HG03039 (cell line): ENCODE measurements around the gene ZBTB4.
"Not testable (repeated sequence)": the region's sequence is repeated elsewhere in the genome, so short reads cannot be mapped to it uniquely, and the experiment has no call there.

Experiments used
- ATAC-seq: cut with Tn5 transposase; IDR thresholded peaks from one replicate; pipeline ENCODE4 v1.9.1; 2021; ENCODE audit warnings: mild to moderate bottlenecking, moderate library complexity; ENCODE audit not compliant: unreplicated experiment

ZBTB4 gene

DNA sequence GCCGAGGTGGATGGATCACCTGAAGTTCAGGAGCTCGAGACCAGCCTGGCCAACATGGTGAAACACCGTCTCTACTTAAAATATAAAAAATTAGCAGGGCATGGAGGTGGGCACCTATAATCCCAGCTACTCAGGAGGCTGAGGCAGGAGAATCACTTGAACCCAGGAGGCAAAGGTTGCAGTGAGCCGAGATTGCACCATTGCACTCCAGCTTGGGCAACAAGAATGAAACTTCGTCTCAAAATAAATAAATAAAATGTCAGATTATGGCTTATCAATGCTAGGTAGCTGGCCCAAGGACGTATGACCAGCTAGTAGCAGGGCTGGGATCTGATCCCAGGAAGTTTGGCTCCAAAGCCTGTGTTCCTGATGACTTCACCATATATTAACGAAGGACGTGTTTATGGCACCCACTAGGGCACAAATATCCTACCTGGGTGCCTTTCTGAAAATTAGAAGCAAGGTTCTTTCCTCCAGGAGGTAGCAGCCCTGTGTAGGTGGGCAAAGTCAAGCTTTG lies 8.9 kb downstream of the ZBTB4 start:
- ATAC-seq, result not testable (repeated sequence)

- not testable (repeated sequence) for ATAC-seq
These were observed 9.6 kb downstream of the ZBTB4 start for GRCh38 chr17:7469843-7470242.

DNA sequence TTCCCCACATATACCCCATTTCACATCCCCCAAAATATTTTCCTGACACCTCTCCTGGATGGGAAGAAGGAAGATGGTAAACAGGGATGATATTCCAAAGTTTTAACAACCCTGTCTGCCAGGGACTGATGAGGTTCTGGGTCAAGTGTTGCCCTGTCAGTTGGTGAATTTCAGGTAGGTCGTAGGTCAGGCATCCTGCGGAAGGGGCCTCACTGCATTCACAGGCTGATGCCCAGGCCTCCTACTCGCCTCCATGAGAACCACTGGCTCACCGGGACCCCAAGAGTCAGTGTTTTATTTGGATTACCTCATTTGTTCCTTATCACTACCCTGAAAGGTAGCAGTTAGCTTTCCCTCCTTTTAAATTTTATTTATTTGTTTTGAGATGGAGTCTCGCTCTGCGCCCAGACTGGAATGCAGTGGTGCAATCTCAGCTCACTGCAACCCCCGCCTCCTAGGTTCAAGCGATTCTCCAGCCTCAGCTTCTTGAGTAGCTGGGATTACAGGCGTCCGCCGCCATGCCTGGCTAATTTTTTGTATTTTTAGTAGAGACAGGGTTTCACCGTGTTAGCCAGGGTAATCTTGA lies 10.5 kb downstream of the ZBTB4 start:
- ATAC-seq, result no peak

GRCh38 chr17:7468290-7468689 lies 11.1 kb downstream of the ZBTB4 start:
- ATAC-seq, result no peak

GRCh38 chr17:7467498-7467897 lies 11.9 kb downstream of the ZBTB4 start:
- no peak for ATAC-seq

DNA sequence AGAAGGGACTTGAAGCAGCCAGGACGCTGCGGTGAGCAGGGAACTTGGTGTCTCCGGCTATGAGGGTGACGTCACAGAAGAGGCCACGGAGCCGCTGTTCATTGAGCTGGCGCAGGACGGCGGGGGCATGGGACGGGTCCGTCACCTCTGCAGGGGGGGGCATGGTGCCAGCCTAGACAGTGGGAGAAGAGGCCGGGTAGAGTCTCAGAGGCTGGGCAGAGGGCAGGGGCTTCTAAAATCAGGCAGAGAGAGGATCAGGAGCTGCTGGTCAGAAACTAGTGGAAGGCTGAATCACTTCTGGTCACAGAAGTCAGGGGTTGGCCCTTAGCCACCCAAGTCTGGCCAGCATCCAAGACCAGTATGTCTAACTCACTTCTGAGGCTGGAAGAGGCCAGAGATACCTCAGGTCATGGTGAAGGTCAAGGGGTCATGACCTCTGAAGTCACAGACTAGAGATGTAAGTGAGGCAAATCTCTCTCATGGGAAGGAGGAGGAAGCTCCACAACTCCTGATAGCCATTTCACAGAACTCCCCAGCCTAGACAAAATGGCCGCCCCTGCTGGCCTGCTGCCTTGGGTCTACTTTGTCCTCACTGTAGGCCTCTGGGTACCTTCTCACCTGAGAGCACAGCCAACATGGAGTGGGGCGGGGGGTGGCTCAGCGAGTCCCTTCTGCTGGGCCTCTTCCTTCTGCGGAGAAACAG lies 12.6 kb downstream of the ZBTB4 start:
- no peak for ATAC-seq

- no peak for ATAC-seq
These were observed 13.2 kb downstream of the ZBTB4 start for GRCh38 chr17:7466318-7466638.

- no peak for ATAC-seq
These were observed 13.7 kb downstream of the ZBTB4 start for GRCh38 chr17:7465597-7466275.

- no peak for ATAC-seq
These were observed 15.3 kb downstream of the ZBTB4 start for GRCh38 chr17:7464081-7464480.

- ATAC-seq, result no peak
These were observed 16.0 kb downstream of the ZBTB4 start for GRCh38 chr17:7463372-7463846.

- ATAC-seq, result no peak
These were observed 16.7 kb downstream of the ZBTB4 start for GRCh38 chr17:7462474-7463371.

- no peak for ATAC-seq
These were observed 18.4 kb downstream of the ZBTB4 start for GRCh38 chr17:7460850-7461660.

- no peak for ATAC-seq
These were observed 19.4 kb downstream of the ZBTB4 start for GRCh38 chr17:7459961-7460545.

GRCh38 chr17:7448461-7448860 lies 31.0 kb downstream of the ZBTB4 start:
- ATAC-seq, result no peak

DNA sequence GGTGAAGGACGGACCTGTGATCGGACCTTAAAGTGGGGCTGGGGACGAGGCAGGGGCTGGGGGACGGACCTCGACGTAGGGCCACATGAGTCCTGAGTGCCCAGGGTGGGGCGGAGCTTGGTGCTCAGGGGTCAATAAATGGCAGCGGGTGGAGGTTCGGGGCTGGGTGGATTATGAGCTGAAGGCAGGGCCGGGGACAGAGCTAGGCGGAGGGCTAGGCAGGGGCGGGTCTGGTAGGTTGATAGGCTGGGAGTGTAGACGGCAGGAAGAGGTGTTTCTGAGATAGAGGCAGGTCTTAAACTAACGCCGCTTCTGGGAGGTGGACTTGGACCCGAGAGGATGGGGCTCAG lies 33.8 kb downstream of the ZBTB4 start:
- no peak for ATAC-seq

GRCh38 chr17:7444682-7445618 lies 34.5 kb downstream of the ZBTB4 start, which contains the start of gene CHRNB1:
CHRNB1 (plus strand) TSS chr17:7445061; CDS start chr17:7445128, 67 bp downstream.
- no peak for ATAC-seq

DNA sequence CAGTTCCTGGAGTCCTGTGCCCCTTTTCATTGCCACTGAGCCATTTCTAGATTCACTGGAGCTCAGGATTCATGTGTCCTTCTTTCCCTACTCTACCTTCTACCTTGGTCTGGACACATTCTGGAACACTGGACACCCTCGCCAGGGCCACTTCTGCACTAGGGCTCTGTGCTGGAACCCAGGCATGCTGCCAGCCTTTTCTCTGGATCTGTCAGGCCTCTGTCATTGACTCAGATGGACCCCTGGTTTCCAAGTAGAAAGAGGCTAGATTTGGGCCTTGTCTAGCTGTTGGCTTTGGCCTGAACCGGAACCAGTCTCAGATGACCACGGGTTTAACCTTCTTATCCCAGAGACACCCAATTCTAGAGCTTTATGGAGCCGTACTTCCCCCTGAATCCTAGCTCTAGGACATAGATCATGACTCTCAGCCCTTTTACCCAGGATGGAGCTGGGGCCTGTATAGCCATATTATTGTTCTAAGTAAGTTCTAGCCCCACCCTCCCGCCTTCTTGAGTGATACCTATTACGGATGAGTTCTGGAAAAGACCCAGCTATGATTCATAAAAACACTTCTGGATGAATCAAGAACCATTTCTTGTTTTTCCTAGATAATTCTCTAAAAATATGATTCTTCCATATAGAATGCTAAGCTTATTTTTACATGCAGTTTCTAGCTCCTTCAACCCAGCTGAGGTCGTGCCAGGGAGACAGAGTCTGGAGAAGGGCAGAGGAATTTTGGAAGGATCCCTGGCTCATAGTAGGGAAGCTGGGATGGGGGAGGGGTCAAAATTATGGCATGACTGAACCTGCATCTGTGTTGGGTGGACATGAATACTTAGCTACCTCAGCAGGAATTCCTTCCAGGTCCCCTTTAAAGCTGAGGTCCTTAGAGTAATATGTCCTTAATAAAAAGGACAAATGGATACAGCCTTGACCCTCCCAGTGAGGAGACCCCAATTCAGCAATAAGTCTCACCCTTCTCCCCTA lies 35.6 kb downstream of the ZBTB4 start:
- no peak for ATAC-seq
